ENCODE results near the gene C11orf97. TPM values are rescaled to one million over a fixed set of nuclear protein-coding genes. Genes with fewer than 3 reads are reported as not detected.
"Not testable (repeated sequence)": the region's sequence is repeated elsewhere in the genome, so short reads cannot be mapped to it uniquely, and the experiment has no call there.

The C11orf97 gene
- total RNA-seq, 1 experiment from 2014 or later = not detected

- H3K4me3 ChIP-seq (ENCODE audit: low read depth, low read length, poor library complexity, severe bottlenecking) = no peak overlapping the region
- intact Hi-C loops (cut with micrococcal nuclease; ENCODE audit: unreplicated experiment) = no loop called here
- CTCF ChIA-PET = no interaction called here
These were observed 55.9 kb downstream of the C11orf97 start for GRCh38 chr11:94568200-94568599.

GRCh38 chr11:94568717-94569116, 56.5 kb downstream of the C11orf97 start:
- TF ChIP-seq EZH2 (IDR thresholded peaks at IDR 0.05; ENCODE audit: borderline replicate concordance, low read depth, low read length, poor library complexity, severe bottlenecking) (no peak), CTCF (conservative IDR thresholded peaks at IDR 0.05; ENCODE audit: low read depth, low read length) (no peak)
- Histone ChIP-seq H3K9me3 (ENCODE audit: low read depth, low read length, poor library complexity, severe bottlenecking) (no peaks in the 10 kb centered on the region), H3K27me3 (replicated peaks; ENCODE audit: insufficient read depth, low read depth, low read length, poor library complexity) (no peaks in the 10 kb centered on the region), H3K27ac (ENCODE audit: low read depth, low read length, poor library complexity, severe bottlenecking) (no peak overlapping the region), H3K36me3 (ENCODE audit: insufficient read depth, low read length, poor library complexity, severe bottlenecking) (no peaks in the 10 kb centered on the region), H3K4me1 (ENCODE audit: insufficient read depth, low read length, poor library complexity, severe bottlenecking) (no peaks in the 10 kb centered on the region), H3K4me3 (ENCODE audit: low read depth, low read length, poor library complexity, severe bottlenecking) (no peak overlapping the region)
- CTCF ChIA-PET = no interaction called here
- no peak for DNase-seq (ENCODE audit: low spot score)
- POLR2A ChIA-PET (ENCODE audit: low non-redundant PET) = no interaction called here
- intact Hi-C loops (cut with micrococcal nuclease; ENCODE audit: unreplicated experiment) = no loop called here
- no TSS peak for BruUV-seq (replicated peaks)

More at GRCh38 chr11:94568200-94568599, 55.9 kb downstream of the C11orf97 start:
- no peak for DNase-seq (ENCODE audit: low spot score)
- BruUV-seq (replicated peaks) = no TSS peak
- Histone ChIP-seq H3K27me3 (replicated peaks; ENCODE audit: insufficient read depth, low read depth, low read length, poor library complexity) (no peaks in the 10 kb centered on the region), H3K4me1 (ENCODE audit: insufficient read depth, low read length, poor library complexity, severe bottlenecking) (no peaks in the 10 kb centered on the region), H3K36me3 (ENCODE audit: insufficient read depth, low read length, poor library complexity, severe bottlenecking) (no peaks in the 10 kb centered on the region), H3K9me3 (ENCODE audit: low read depth, low read length, poor library complexity, severe bottlenecking) (no peaks in the 10 kb centered on the region), H3K27ac (ENCODE audit: low read depth, low read length, poor library complexity, severe bottlenecking) (no peak overlapping the region)
- TF ChIP-seq EZH2 (IDR thresholded peaks at IDR 0.05; ENCODE audit: borderline replicate concordance, low read depth, low read length, poor library complexity, severe bottlenecking) (no peak), CTCF (conservative IDR thresholded peaks at IDR 0.05; ENCODE audit: low read depth, low read length) (no peak)
- POLR2A ChIA-PET (ENCODE audit: low non-redundant PET) = no interaction called here

GRCh38 chr11:94572975-94573374, 60.7 kb downstream of the C11orf97 start:
- BruUV-seq (replicated peaks); H3K27ac ChIP-seq (ENCODE audit: low read depth, low read length, poor library complexity, severe bottlenecking); H3K4me3 ChIP-seq (ENCODE audit: low read depth, low read length, poor library complexity, severe bottlenecking); H3K36me3 ChIP-seq (ENCODE audit: insufficient read depth, low read length, poor library complexity, severe bottlenecking); H3K9me3 ChIP-seq (ENCODE audit: low read depth, low read length, poor library complexity, severe bottlenecking); DNase-seq (ENCODE audit: low spot score); CTCF ChIA-PET; H3K27me3 ChIP-seq (replicated peaks; ENCODE audit: insufficient read depth, low read depth, low read length, poor library complexity); H3K4me1 ChIP-seq (ENCODE audit: insufficient read depth, low read length, poor library complexity, severe bottlenecking); intact Hi-C loops (cut with micrococcal nuclease; ENCODE audit: unreplicated experiment); POLR2A ChIA-PET (ENCODE audit: low non-redundant PET): not testable (repeated sequence)

GRCh38 chr11:94574193-94574961, 62.1 kb downstream of the C11orf97 start:
- ChIA-PET POLR2A (ENCODE audit: low non-redundant PET) (no interaction called here), CTCF (no interaction called here)
- Histone ChIP-seq H3K27me3 (replicated peaks; ENCODE audit: insufficient read depth, low read depth, low read length, poor library complexity) (no peaks in the 10 kb centered on the region), H3K4me1 (ENCODE audit: insufficient read depth, low read length, poor library complexity, severe bottlenecking) (no peaks in the 10 kb centered on the region), H3K36me3 (ENCODE audit: insufficient read depth, low read length, poor library complexity, severe bottlenecking) (no peaks in the 10 kb centered on the region), H3K27ac (ENCODE audit: low read depth, low read length, poor library complexity, severe bottlenecking) (no peak overlapping the region), H3K9me3 (ENCODE audit: low read depth, low read length, poor library complexity, severe bottlenecking) (no peaks in the 10 kb centered on the region), H3K4me3 (ENCODE audit: low read depth, low read length, poor library complexity, severe bottlenecking) (no peak overlapping the region)
- no TSS peak for BruUV-seq (replicated peaks)
- TF ChIP-seq CTCF (conservative IDR thresholded peaks at IDR 0.05; ENCODE audit: low read depth, low read length) (no peak), EZH2 (IDR thresholded peaks at IDR 0.05; ENCODE audit: borderline replicate concordance, low read depth, low read length, poor library complexity, severe bottlenecking) (no peak)
- intact Hi-C loops (cut with micrococcal nuclease; ENCODE audit: unreplicated experiment) = no loop called here
- DNase-seq (ENCODE audit: low spot score) = no peak

All from A673 (cell line).